ENCODE measurements around the gene SYPL1. TPM values are rescaled to one million over a fixed set of nuclear protein-coding genes. Genes with fewer than 3 reads are reported as not detected.

SYPL1 gene
- total and polyA plus RNA-seq, 2 donors (not counting 1 experiment from before 2014, with no cell fraction given), result 58.5 to 130 TPM

GRCh38 chr7:106053109-106053508, 59.0 kb downstream of the SYPL1 start:
- ChIA-PET POLR2A (no interaction called here), CTCF (interaction anchor here (0.9 to 13.0 kb wide), 2 partner anchors 8 to 101 kb away, joined by 3 to 390 read pairs; no protein-coding TSS in a partner anchor)
- Histone ChIP-seq H3K36me3 (replicated peaks in 1 of 2; ENCODE audit: control extremely low read depth in 1 of 2, control insufficient read depth in 1 of 2, extremely low read depth in 1 of 2, insufficient read depth in 2 of 2, low read length in 1 of 2) (no peaks in the 10 kb centered on the region), H2AFZ (ENCODE audit: insufficient read depth, low read depth, low read length, poor library complexity, severe bottlenecking) (no peak overlapping the region), H3K9me3 (ENCODE audit: control extremely low read depth in 1 of 3, control insufficient read depth in 2 of 3, insufficient read depth in 1 of 3, low read length in 2 of 3) (no peaks in the 10 kb centered on the region), H3K27ac (ENCODE audit: low read length in 2 of 2) (no peak overlapping the region), H3K27me3 (replicated peaks in 1 of 4; ENCODE audit: control extremely low read depth in 1 of 4, control insufficient read depth in 3 of 4, insufficient read depth in 4 of 4, low read length in 3 of 4) (no peaks in the 10 kb centered on the region), H3K79me2 (ENCODE audit: control insufficient read depth, insufficient read depth, low read length) (no peaks in the 10 kb centered on the region), H3K9ac (ENCODE audit: low read length) (no peak overlapping the region), H4K20me1 (ENCODE audit: control insufficient read depth, insufficient read depth, low read length, poor library complexity, severe bottlenecking) (no peaks in the 10 kb centered on the region), H3K4me1 (ENCODE audit: control insufficient read depth in 2 of 2, insufficient read depth in 2 of 2, low read length in 2 of 2) (peaks cover 28 to 44% of the 10 kb centered on the region in 2 donors), H3K4me3 (ENCODE audit: control extremely low read depth in 1 of 5, extremely low read depth in 1 of 5, insufficient read depth in 1 of 5, low read depth in 2 of 5, low read length in 4 of 5) (no peak overlapping the region), H3K4me2 (replicated peaks; ENCODE audit: low read depth, low read length, poor library complexity, severe bottlenecking) (no peak overlapping the region)
- DNase-seq, result no peak
- no peaks in the 10 kb centered on the region for H3K27me3 Mint-ChIP-seq
- WGBS (ENCODE audit: insufficient coverage), result 70% methylated on average over 4 of the region's 5 CpGs
- intact Hi-C loops (cut with micrococcal nuclease), result loop anchor here (10.0 kb wide), 1 partner anchor 412 kb away; no protein-coding TSS in a partner anchor
- ATAC-seq (ENCODE audit: low read depth), result no peak
- peaks cover 49% of the 10 kb centered on the region for H3K4me1 Mint-ChIP-seq
- TF ChIP-seq EZH2 (IDR thresholded peaks at IDR 0.05; ENCODE audit: borderline replicate concordance, insufficient read depth, low read depth, low read length, poor library complexity, severe bottlenecking), result no peak
- TF ChIP-seq CTCF (IDR thresholded peaks at IDR 0.05), result no peak
- no peak overlapping the region for H3K27ac Mint-ChIP-seq
- H3K4me3 Mint-ChIP-seq, result no peak overlapping the region
- H3K9me3 Mint-ChIP-seq (ENCODE audit: insufficient read depth), result no peaks in the 10 kb centered on the region

GRCh38 chr7:106052681-106053080, 59.4 kb downstream of the SYPL1 start:
- CTCF ChIA-PET, result interaction anchor here (0.9 to 13.0 kb wide), 3 partner anchors 9 to 108 kb away, joined by 3 to 390 read pairs (median 3); no protein-coding TSS in a partner anchor

More at GRCh38 chr7:106052681-106053080, 59.4 kb downstream of the SYPL1 start:
- WGBS (ENCODE audit: insufficient coverage), result no CpG with 5 or more reads among the region's 2 CpGs
- Histone ChIP-seq H4K20me1 (ENCODE audit: control insufficient read depth, insufficient read depth, low read length, poor library complexity, severe bottlenecking) (no peaks in the 10 kb centered on the region), H3K27me3 (replicated peaks in 1 of 4; ENCODE audit: control extremely low read depth in 1 of 4, control insufficient read depth in 3 of 4, insufficient read depth in 4 of 4, low read length in 3 of 4) (no peaks in the 10 kb centered on the region), H3K36me3 (replicated peaks in 1 of 2; ENCODE audit: control extremely low read depth in 1 of 2, control insufficient read depth in 1 of 2, extremely low read depth in 1 of 2, insufficient read depth in 2 of 2, low read length in 1 of 2) (no peaks in the 10 kb centered on the region), H3K27ac (ENCODE audit: low read length in 2 of 2) (no peak overlapping the region), H3K4me1 (ENCODE audit: control insufficient read depth in 2 of 2, insufficient read depth in 2 of 2, low read length in 2 of 2) (peaks cover 26 to 40% of the 10 kb centered on the region in 2 donors), H2AFZ (ENCODE audit: insufficient read depth, low read depth, low read length, poor library complexity, severe bottlenecking) (no peak overlapping the region), H3K4me3 (ENCODE audit: control extremely low read depth in 1 of 5, extremely low read depth in 1 of 5, insufficient read depth in 1 of 5, low read depth in 2 of 5, low read length in 4 of 5) (no peak overlapping the region), H3K4me2 (replicated peaks; ENCODE audit: low read depth, low read length, poor library complexity, severe bottlenecking) (no peak overlapping the region), H3K9me3 (ENCODE audit: control extremely low read depth in 1 of 3, control insufficient read depth in 2 of 3, insufficient read depth in 1 of 3, low read length in 2 of 3) (no peaks in the 10 kb centered on the region), H3K9ac (ENCODE audit: low read length) (no peak overlapping the region), H3K79me2 (ENCODE audit: control insufficient read depth, insufficient read depth, low read length) (no peaks in the 10 kb centered on the region)
- POLR2A ChIA-PET, result no interaction called here
- TF ChIP-seq EZH2 (IDR thresholded peaks at IDR 0.05; ENCODE audit: borderline replicate concordance, insufficient read depth, low read depth, low read length, poor library complexity, severe bottlenecking), result no peak
- no peak for TF ChIP-seq CTCF (IDR thresholded peaks at IDR 0.05)
- intact Hi-C loops (cut with micrococcal nuclease), result loop anchor here (10.0 kb wide), 1 partner anchor 412 kb away; no protein-coding TSS in a partner anchor
- no peak for ATAC-seq (ENCODE audit: low read depth)
- Mint-ChIP-seq H3K9me3 (ENCODE audit: insufficient read depth) (no peaks in the 10 kb centered on the region), H3K4me3 (no peak overlapping the region), H3K27ac (no peak overlapping the region), H3K27me3 (no peaks in the 10 kb centered on the region), H3K4me1 (peaks cover 45% of the 10 kb centered on the region)
- no peak for DNase-seq

All from B cell (primary cell).